GM12878 (cell line): ENCODE results near the gene RPL18. TPM values are rescaled to one million over a fixed set of nuclear protein-coding genes. Genes with fewer than 3 reads are reported as not detected.

Experiments
- BACH1 ChIP-seq: fragments of 450-650 bp; IDR thresholded peaks from 2 replicates; pipeline ENCODE4 v1.6.1; 2017; ENCODE audit warnings: mild to moderate bottlenecking, borderline replicate concordance
- BCLAF1 ChIP-seq: fragments of 450-650 bp; IDR thresholded peaks from 2 replicates; pipeline ENCODE4 v1.6.1; 2017; ENCODE audit warnings: antibody characterized with exemption, mild to moderate bottlenecking, moderate library complexity
- BMI1 ChIP-seq: fragments of 450-650 bp; IDR thresholded peaks from 2 replicates; pipeline ENCODE4 v1.6.1; 2016; ENCODE audit warnings: mild to moderate bottlenecking, moderate library complexity, borderline replicate concordance
- CBFB ChIP-seq: IDR thresholded peaks from 2 replicates; pipeline ENCODE4 v1.6.1; 2016; ENCODE audit warnings: antibody characterized with exemption, low read depth
- CBX5 ChIP-seq: sonication (generic); IDR thresholded peaks from 2 replicates; pipeline ENCODE4 v1.6.1; 2016; ENCODE audit warnings: low read depth, moderate library complexity, mild to moderate bottlenecking, inconsistent platforms
- CEBPZ ChIP-seq: fragments of 150-350 bp; IDR thresholded peaks from 2 replicates; pipeline ENCODE4 v1.6.1; 2016; ENCODE audit warnings: low read depth, low read length
- CHD2 ChIP-seq: IDR thresholded peaks from 2 replicates; pipeline ENCODE4 v1.6.1; 2011; ENCODE audit warnings: low read depth, low read length, improper control_type of control experiment, borderline replicate concordance
- CTCF ChIP-seq, 3 experiments: IDR thresholded peaks in 2 of 3; conservative IDR thresholded peaks in 1 of 3; 2 replicates each; pipeline ENCODE4 v1.5.1; 2011; ENCODE audit warnings: low read depth in 3 of 3, low read length in 3 of 3, mild to moderate bottlenecking in 3 of 3, control low read depth in 2 of 3, moderate library complexity in 2 of 3, inconsistent platforms in 1 of 3, mixed read lengths in 1 of 3; ENCODE audit not compliant: control insufficient read depth in 2 of 3, insufficient read depth in 1 of 3; ENCODE audit errors: extremely low read depth in 1 of 3
- E2F4 ChIP-seq: IDR thresholded peaks from 2 replicates; pipeline ENCODE4 v1.6.1; 2012; ENCODE audit warnings: low read depth, low read length, improper control_type of control experiment
- IKZF2 ChIP-seq, 2 experiments: fragments of 450-650 bp; IDR thresholded peaks; 2 replicates each; pipeline ENCODE4 v1.6.1; 2017; ENCODE audit warnings: mild to moderate bottlenecking in 2 of 2, moderate library complexity in 2 of 2
- PAX5 ChIP-seq: IDR thresholded peaks from 2 replicates; pipeline ENCODE4 v1.6.1; 2011; ENCODE audit warnings: low read depth, low read length, borderline replicate concordance
- POLR2A ChIP-seq: IDR thresholded peaks from 2 replicates; pipeline ENCODE4 v1.6.1; 2011; ENCODE audit warnings: low read depth, mild to moderate bottlenecking, low read length
- RUNX3 ChIP-seq: IDR thresholded peaks from 2 replicates; pipeline ENCODE4 v1.6.1; 2012; ENCODE audit warnings: low read length, inconsistent platforms
- SP1 ChIP-seq: IDR thresholded peaks from one replicate; pipeline ENCODE4 v1.6.1; 2011; ENCODE audit warnings: low read depth, low read length
- STAT3 ChIP-seq: IDR thresholded peaks from 2 replicates; pipeline ENCODE4 v1.6.1; 2011; ENCODE audit warnings: low read depth, low read length, improper control_type of control experiment
- ZBTB11 ChIP-seq: fragments of 450-650 bp; formaldehyde crosslinking; IDR thresholded peaks from 2 replicates; pipeline ENCODE4 v1.5.0; 2022; ENCODE audit warnings: mild to moderate bottlenecking, missing genetic modification characterization
- polyA plus RNA-seq, 11 experiments: library from polyadenylated mRNA; depleted of rRNA in 4 of 11; unstranded in 6 of 11; stranded (reverse) in 5 of 11; fragments of >200 nt; fragmentation: Nextera tagmentation in 4 of 11; fragmentation: Illumina TruSeq in 1 of 11; extraction: Ambion mirVana in 4 of 11; extraction: Trizol in 1 of 11; gene quantifications; 1 replicate in 1 of 11; 2 replicates in 10 of 11; pipeline versions ENCODE4 v1.2.1 to v1.2.3, GENCODE V29; 2011 to 2016; ENCODE audit warnings: inconsistent platforms in 2 of 11, missing spikeins in 2 of 11, low read depth in 1 of 11
- total RNA-seq, 4 experiments: library from RNA; depleted of rRNA in 3 of 4; stranded (reverse); fragments of >200 nt in 3 of 4; fragmentation: Illumina TruSeq in 1 of 4; extraction: Trizol in 1 of 4; gene quantifications; 2 replicates each; pipeline versions ENCODE4 v1.2.1 to v1.2.3, GENCODE V29; 2013 to 2021

RPL18 gene
- total and polyA plus RNA-seq, 10 of the 15 experiments (the other 5 are each of a cell fraction or from before 2014, with no cell fraction given) = 393 to 4,267 (median 2,019) TPM

- TF ChIP-seq CEBPZ = no peak
- no peak for TF ChIP-seq ZBTB11
- TF ChIP-seq CBX5 = no peak
- TF ChIP-seq CBFB = no peak
- peak; percentile 78 for TF ChIP-seq POLR2A
- no peak for TF ChIP-seq STAT3
- TF ChIP-seq CTCF (IDR thresholded peaks at IDR 0.05 in 2 of 3, conservative IDR thresholded peaks at IDR 0.05 in 1 of 3; ENCODE audit: control insufficient read depth in 2 of 3, extremely low read depth in 1 of 3, insufficient read depth in 1 of 3, low read depth in 3 of 3, low read length in 3 of 3) = no peak
- TF ChIP-seq BCLAF1 = no peak
- peak; percentile 58; the same call in 1 of the 2 replicates for TF ChIP-seq PAX5
- TF ChIP-seq E2F4 = no peak
- TF ChIP-seq BACH1 = peak; percentile 83; the same call in 1 of the 2 replicates
- peak; percentile 77 for TF ChIP-seq CHD2
- TF ChIP-seq BMI1 = no peak
- TF ChIP-seq SP1 = peak; percentile 74
- peak; percentile 71 to 88 for TF ChIP-seq IKZF2 (IDR thresholded peaks at IDR 0.05)
- TF ChIP-seq RUNX3 = no peak
Measured at GRCh38 chr19:48634424-48635262, 15.7 kb upstream of the RPL18 start (continued).
